GM23338 (cell line): ENCODE measurements around the gene ROBO1. TPM values are rescaled to one million over a fixed set of nuclear protein-coding genes. Genes with fewer than 3 reads are reported as not detected.

Source experiments
- ATAC-seq: fragments of 200-7000 bp; cut with Tn5 transposase; 3 replicates; pipeline ENCODE4 v1.9.1; 2020
- DNase-seq: peaks from one replicate; pipeline ENCODE4 v3.0.0-alpha.2; 2015; ENCODE audit warnings: low spot score
- H2AFZ ChIP-seq: fragments of 200-600 bp; sonication (generic); 2 replicates; pipeline ENCODE4 v1.8.0; 2016; ENCODE audit warnings: antibody characterized with exemption, mild to moderate bottlenecking, moderate library complexity
- H3F3A ChIP-seq: fragments of 200-600 bp; sonication (generic); replicated peaks from 2 replicates; pipeline ENCODE4 v1.8.0; 2017; ENCODE audit warnings: antibody characterized with exemption, mixed run types, low read depth
- H3K27ac ChIP-seq: fragments of 200-600 bp; sonication (generic); 2 replicates; pipeline ENCODE4 v1.6.1; 2016; ENCODE audit warnings: low read depth
- H3K27me3 ChIP-seq: fragments of 200-600 bp; sonication (generic); 2 replicates; pipeline ENCODE4 v1.8.0; 2016; ENCODE audit warnings: mild to moderate bottlenecking, mixed run types, moderate library complexity; ENCODE audit not compliant: insufficient read depth
- H3K36me3 ChIP-seq: fragments of 200-600 bp; sonication (generic); 2 replicates; pipeline ENCODE4 v1.8.0; 2016; ENCODE audit warnings: mild to moderate bottlenecking; ENCODE audit not compliant: insufficient read depth
- H3K4me1 ChIP-seq: fragments of 200-600 bp; sonication (generic); 2 replicates; pipeline ENCODE4 v1.8.0; 2016; ENCODE audit warnings: mild to moderate bottlenecking, moderate library complexity; ENCODE audit not compliant: insufficient read depth
- H3K4me2 ChIP-seq: fragments of 200-600 bp; sonication (generic); 2 replicates; pipeline ENCODE4 v1.7.1; 2017; ENCODE audit warnings: mixed run types
- H3K4me3 ChIP-seq: fragments of 200-600 bp; sonication (generic); 2 replicates; pipeline ENCODE4 v1.6.1; 2016; ENCODE audit warnings: mixed run types
- H3K79me2 ChIP-seq: fragments of 200-600 bp; sonication (generic); replicated peaks from 2 replicates; pipeline ENCODE4 v1.8.0; 2017; ENCODE audit warnings: mild to moderate bottlenecking; ENCODE audit not compliant: insufficient read depth
- H3K9me2 ChIP-seq: fragments of 200-600 bp; sonication (generic); 2 replicates; pipeline ENCODE4 v1.8.0; 2017; ENCODE audit not compliant: insufficient read depth
- H4K20me1 ChIP-seq: fragments of 200-600 bp; sonication (generic); replicated peaks from 2 replicates; pipeline ENCODE4 v1.8.0; 2017; ENCODE audit warnings: mild to moderate bottlenecking; ENCODE audit not compliant: insufficient read depth
- H3K27ac Mint-ChIP-seq: 2 replicates; pipeline ENCODE4 v1.8.0; 2020; ENCODE audit warnings: inconsistent platforms, mild to moderate bottlenecking, moderate library complexity, mixed read lengths
- H3K27me3 Mint-ChIP-seq: 3 replicates; pipeline ENCODE4 v1.8.0; 2022; ENCODE audit warnings: low read depth, mild to moderate bottlenecking, moderate library complexity, mixed read lengths, inconsistent platforms; ENCODE audit not compliant: insufficient read depth, poor library complexity
- H3K36me3 Mint-ChIP-seq: 3 replicates; pipeline ENCODE4 v1.8.0; 2021; ENCODE audit warnings: low read depth, mild to moderate bottlenecking, inconsistent platforms, moderate library complexity, mixed read lengths
- H3K4me1 Mint-ChIP-seq: 3 replicates; pipeline ENCODE4 v1.8.0; 2020; ENCODE audit warnings: mild to moderate bottlenecking, inconsistent platforms, mixed read lengths
- H3K4me3 Mint-ChIP-seq: 3 replicates; pipeline ENCODE4 v1.8.0; 2021; ENCODE audit warnings: moderate library complexity, mild to moderate bottlenecking, inconsistent platforms, mixed read lengths
- H3K9me3 Mint-ChIP-seq: 3 replicates; pipeline ENCODE4 v1.8.0; 2020; ENCODE audit warnings: moderate library complexity, mild to moderate bottlenecking, inconsistent platforms, mixed read lengths
- CREB1 ChIP-seq: fragments of 250-450 bp; sonication (Bioruptor Pico); IDR thresholded peaks from 2 replicates; pipeline ENCODE4 v1.5.0; 2020; ENCODE audit warnings: low read depth, mild to moderate bottlenecking, moderate library complexity
- CTCF ChIP-seq, 2 experiments: fragments of 200-600 bp in 1 of 2; sonication (generic) in 1 of 2; conservative IDR thresholded peaks; 2 replicates each; pipeline versions ENCODE4 v1.5.1 to v1.6.1; 2016 to 2017; ENCODE audit warnings: antibody characterized with exemption in 2 of 2, low read depth in 2 of 2, mild to moderate bottlenecking in 2 of 2, moderate library complexity in 1 of 2
- EZH2 ChIP-seq: fragments of 200-600 bp; sonication (generic); IDR thresholded peaks from one replicate; pipeline ENCODE4 v1.8.0; 2017; ENCODE audit warnings: antibody characterized with exemption, mild to moderate bottlenecking, low read depth; ENCODE audit not compliant: unreplicated experiment
- EZH2phosphoT487 ChIP-seq: fragments of 200-600 bp; sonication (generic); IDR thresholded peaks from one replicate; pipeline ENCODE4 v1.8.1; 2018; ENCODE audit warnings: antibody characterized with exemption; ENCODE audit not compliant: unreplicated experiment
- JUNB ChIP-seq: IDR thresholded peaks from one replicate; pipeline ENCODE4 v1.6.1; 2016; ENCODE audit warnings: antibody characterized with exemption; ENCODE audit not compliant: unreplicated experiment
- NANOG ChIP-seq: IDR thresholded peaks from 2 replicates; pipeline ENCODE4 v1.6.1; 2016; ENCODE audit warnings: antibody characterized with exemption, borderline replicate concordance
- POLR2AphosphoS5 ChIP-seq: IDR thresholded peaks from 2 replicates; pipeline ENCODE4 v1.6.1; 2016; ENCODE audit warnings: antibody characterized with exemption, low read depth
- STAT1 ChIP-seq: IDR thresholded peaks from one replicate; pipeline ENCODE4 v1.6.1; 2016; ENCODE audit warnings: antibody characterized with exemption; ENCODE audit not compliant: unreplicated experiment
- ZNF114 ChIP-seq: fragments of 250-450 bp; sonication (Bioruptor Pico); IDR thresholded peaks from 2 replicates; pipeline ENCODE4 v1.5.0; 2020; ENCODE audit warnings: mild to moderate bottlenecking, moderate library complexity
- ZNF331 ChIP-seq: fragments of 250-450 bp; sonication (Bioruptor Pico); IDR thresholded peaks from 2 replicates; pipeline ENCODE4 v1.5.0; 2020; ENCODE audit warnings: low read depth, mild to moderate bottlenecking, moderate library complexity
- polyA plus RNA-seq: library from polyadenylated mRNA; unstranded; fragments of >200 nt; fragmentation: Nextera tagmentation; extraction: Ambion mirVana; gene quantifications from 2 replicates; pipeline ENCODE4 v1.2.1, GENCODE V29; 2016
- total RNA-seq: library from RNA; depleted of rRNA; stranded (reverse); fragments of >200 nt; shearing (Covaris generic); gene quantifications from 2 replicates; pipeline ENCODE4 v1.2.3, GENCODE V29; 2014
- TF ChIP-seq, protein P1 (sequence below): IDR thresholded peaks from one replicate; pipeline ENCODE4 v1.6.1; 2018; ENCODE audit warnings: antibody characterized with exemption; ENCODE audit not compliant: unreplicated experiment
- TF ChIP-seq, protein P2 (sequence below): IDR thresholded peaks from 2 replicates; pipeline ENCODE4 v1.6.1; 2016; ENCODE audit warnings: antibody characterized with exemption
- TF ChIP-seq, protein P3 (sequence below): fragments of 250-450 bp; sonication (Bioruptor Pico); IDR thresholded peaks from 2 replicates; pipeline ENCODE4 v1.5.0; 2020; ENCODE audit warnings: mild to moderate bottlenecking, moderate library complexity

The ROBO1 gene
- total and polyA plus RNA-seq, 2 experiments from 2014 or later: 19.2 to 78.3 TPM

DNA sequence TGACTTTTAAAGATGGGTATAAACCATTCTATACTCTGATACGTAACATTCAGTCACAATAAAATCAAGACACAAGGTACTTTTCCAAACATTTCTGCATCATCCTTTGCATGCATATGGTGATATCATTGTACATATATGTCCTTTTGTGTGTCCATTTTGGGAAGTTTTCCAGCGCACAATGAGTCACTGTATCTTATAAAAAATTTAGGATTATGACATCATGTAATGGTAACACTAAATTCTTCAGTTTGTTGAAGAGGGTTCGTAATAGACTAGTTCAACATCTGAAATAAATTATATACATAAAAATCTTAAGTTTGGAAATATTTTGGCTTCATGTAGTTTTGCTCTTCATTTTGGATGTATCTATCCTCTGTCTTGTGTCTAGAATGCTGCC lies 480.9 kb downstream of the ROBO1 start:
- TF ChIP-seq NANOG: no peak
- no peak for TF ChIP-seq CTCF (conservative IDR thresholded peaks at IDR 0.05; ENCODE audit: low read depth in 2 of 2)
- TF ChIP-seq, protein P1, sequence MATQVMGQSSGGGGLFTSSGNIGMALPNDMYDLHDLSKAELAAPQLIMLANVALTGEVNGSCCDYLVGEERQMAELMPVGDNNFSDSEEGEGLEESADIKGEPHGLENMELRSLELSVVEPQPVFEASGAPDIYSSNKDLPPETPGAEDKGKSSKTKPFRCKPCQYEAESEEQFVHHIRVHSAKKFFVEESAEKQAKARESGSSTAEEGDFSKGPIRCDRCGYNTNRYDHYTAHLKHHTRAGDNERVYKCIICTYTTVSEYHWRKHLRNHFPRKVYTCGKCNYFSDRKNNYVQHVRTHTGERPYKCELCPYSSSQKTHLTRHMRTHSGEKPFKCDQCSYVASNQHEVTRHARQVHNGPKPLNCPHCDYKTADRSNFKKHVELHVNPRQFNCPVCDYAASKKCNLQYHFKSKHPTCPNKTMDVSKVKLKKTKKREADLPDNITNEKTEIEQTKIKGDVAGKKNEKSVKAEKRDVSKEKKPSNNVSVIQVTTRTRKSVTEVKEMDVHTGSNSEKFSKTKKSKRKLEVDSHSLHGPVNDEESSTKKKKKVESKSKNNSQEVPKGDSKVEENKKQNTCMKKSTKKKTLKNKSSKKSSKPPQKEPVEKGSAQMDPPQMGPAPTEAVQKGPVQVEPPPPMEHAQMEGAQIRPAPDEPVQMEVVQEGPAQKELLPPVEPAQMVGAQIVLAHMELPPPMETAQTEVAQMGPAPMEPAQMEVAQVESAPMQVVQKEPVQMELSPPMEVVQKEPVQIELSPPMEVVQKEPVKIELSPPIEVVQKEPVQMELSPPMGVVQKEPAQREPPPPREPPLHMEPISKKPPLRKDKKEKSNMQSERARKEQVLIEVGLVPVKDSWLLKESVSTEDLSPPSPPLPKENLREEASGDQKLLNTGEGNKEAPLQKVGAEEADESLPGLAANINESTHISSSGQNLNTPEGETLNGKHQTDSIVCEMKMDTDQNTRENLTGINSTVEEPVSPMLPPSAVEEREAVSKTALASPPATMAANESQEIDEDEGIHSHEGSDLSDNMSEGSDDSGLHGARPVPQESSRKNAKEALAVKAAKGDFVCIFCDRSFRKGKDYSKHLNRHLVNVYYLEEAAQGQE: no peak
- no peak for TF ChIP-seq ZNF114 (CRISPR knock-in tag)
- TF ChIP-seq EZH2: no peak
- TF ChIP-seq CREB1: no peak
- no peak for TF ChIP-seq JUNB
- TF ChIP-seq EZH2phosphoT487: no peak
- TF ChIP-seq, protein P2, sequence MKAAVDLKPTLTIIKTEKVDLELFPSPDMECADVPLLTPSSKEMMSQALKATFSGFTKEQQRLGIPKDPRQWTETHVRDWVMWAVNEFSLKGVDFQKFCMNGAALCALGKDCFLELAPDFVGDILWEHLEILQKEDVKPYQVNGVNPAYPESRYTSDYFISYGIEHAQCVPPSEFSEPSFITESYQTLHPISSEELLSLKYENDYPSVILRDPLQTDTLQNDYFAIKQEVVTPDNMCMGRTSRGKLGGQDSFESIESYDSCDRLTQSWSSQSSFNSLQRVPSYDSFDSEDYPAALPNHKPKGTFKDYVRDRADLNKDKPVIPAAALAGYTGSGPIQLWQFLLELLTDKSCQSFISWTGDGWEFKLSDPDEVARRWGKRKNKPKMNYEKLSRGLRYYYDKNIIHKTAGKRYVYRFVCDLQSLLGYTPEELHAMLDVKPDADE: no peak
- TF ChIP-seq POLR2AphosphoS5: no peak
- no peak for TF ChIP-seq STAT1
- TF ChIP-seq, protein P3, sequence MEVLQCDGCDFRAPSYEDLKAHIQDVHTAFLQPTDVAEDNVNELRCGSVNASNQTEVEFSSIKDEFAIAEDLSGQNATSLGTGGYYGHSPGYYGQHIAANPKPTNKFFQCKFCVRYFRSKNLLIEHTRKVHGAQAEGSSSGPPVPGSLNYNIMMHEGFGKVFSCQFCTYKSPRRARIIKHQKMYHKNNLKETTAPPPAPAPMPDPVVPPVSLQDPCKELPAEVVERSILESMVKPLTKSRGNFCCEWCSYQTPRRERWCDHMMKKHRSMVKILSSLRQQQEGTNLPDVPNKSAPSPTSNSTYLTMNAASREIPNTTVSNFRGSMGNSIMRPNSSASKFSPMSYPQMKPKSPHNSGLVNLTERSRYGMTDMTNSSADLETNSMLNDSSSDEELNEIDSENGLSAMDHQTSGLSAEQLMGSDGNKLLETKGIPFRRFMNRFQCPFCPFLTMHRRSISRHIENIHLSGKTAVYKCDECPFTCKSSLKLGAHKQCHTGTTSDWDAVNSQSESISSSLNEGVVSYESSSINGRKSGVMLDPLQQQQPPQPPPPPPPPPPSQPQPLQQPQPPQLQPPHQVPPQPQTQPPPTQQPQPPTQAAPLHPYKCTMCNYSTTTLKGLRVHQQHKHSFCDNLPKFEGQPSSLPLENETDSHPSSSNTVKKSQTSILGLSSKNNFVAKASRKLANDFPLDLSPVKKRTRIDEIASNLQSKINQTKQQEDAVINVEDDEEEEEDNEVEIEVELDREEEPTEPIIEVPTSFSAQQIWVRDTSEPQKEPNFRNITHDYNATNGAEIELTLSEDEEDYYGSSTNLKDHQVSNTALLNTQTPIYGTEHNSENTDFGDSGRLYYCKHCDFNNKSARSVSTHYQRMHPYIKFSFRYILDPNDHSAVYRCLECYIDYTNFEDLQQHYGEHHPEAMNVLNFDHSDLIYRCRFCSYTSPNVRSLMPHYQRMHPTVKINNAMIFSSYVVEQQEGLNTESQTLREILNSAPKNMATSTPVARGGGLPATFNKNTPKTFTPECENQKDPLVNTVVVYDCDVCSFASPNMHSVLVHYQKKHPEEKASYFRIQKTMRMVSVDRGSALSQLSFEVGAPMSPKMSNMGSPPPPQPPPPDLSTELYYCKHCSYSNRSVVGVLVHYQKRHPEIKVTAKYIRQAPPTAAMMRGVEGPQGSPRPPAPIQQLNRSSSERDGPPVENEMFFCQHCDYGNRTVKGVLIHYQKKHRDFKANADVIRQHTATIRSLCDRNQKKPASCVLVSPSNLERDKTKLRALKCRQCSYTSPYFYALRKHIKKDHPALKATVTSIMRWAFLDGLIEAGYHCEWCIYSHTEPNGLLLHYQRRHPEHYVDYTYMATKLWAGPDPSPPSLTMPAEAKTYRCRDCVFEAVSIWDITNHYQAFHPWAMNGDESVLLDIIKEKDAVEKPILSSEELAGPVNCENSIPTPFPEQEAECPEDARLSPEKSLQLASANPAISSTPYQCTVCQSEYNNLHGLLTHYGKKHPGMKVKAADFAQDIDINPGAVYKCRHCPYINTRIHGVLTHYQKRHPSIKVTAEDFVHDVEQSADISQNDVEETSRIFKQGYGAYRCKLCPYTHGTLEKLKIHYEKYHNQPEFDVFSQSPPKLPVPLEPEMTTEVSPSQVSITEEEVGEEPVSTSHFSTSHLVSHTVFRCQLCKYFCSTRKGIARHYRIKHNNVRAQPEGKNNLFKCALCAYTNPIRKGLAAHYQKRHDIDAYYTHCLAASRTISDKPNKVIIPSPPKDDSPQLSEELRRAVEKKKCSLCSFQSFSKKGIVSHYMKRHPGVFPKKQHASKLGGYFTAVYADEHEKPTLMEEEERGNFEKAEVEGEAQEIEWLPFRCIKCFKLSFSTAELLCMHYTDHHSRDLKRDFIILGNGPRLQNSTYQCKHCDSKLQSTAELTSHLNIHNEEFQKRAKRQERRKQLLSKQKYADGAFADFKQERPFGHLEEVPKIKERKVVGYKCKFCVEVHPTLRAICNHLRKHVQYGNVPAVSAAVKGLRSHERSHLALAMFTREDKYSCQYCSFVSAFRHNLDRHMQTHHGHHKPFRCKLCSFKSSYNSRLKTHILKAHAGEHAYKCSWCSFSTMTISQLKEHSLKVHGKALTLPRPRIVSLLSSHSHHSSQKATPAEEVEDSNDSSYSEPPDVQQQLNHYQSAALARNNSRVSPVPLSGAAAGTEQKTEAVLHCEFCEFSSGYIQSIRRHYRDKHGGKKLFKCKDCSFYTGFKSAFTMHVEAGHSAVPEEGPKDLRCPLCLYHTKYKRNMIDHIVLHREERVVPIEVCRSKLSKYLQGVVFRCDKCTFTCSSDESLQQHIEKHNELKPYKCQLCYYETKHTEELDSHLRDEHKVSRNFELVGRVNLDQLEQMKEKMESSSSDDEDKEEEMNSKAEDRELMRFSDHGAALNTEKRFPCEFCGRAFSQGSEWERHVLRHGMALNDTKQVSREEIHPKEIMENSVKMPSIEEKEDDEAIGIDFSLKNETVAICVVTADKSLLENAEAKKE (CRISPR knock-in tag): no peak
- TF ChIP-seq ZNF331 (CRISPR knock-in tag): no peak
- no peaks in the 10 kb centered on the region for H3K4me1 ChIP-seq
- no peaks in the 10 kb centered on the region for H3K36me3 ChIP-seq
- no peaks in the 10 kb centered on the region for H3K79me2 ChIP-seq
- H4K20me1 ChIP-seq: no peaks in the 10 kb centered on the region
- no peaks in the 10 kb centered on the region for H3K27me3 ChIP-seq
- no peak overlapping the region for H2AFZ ChIP-seq
- H3F3A ChIP-seq: no peaks in the 10 kb centered on the region
- no peaks in the 10 kb centered on the region for H3K27me3 Mint-ChIP-seq
- ATAC-seq: no peak
- H3K36me3 Mint-ChIP-seq: no peaks in the 10 kb centered on the region
- no peaks in the 10 kb centered on the region for H3K9me3 Mint-ChIP-seq
- no peaks in the 10 kb centered on the region for H3K9me2 ChIP-seq
- DNase-seq: no peak
- no peak overlapping the region for H3K4me3 ChIP-seq
- no peak overlapping the region for H3K4me3 Mint-ChIP-seq
- no peak overlapping the region for H3K27ac Mint-ChIP-seq
- H3K27ac ChIP-seq: no peak overlapping the region
- H3K4me2 ChIP-seq: no peak overlapping the region
- peaks cover 2% of the 10 kb centered on the region; the same call in 1 of the 3 replicates for H3K4me1 Mint-ChIP-seq
